GM18861 (cell line): ENCODE measurements around the gene NTF3.

Experiments used
- ATAC-seq: cut with Tn5 transposase; IDR thresholded peaks from one replicate; pipeline ENCODE4 v1.9.1; 2021; ENCODE audit not compliant: unreplicated experiment

NTF3 gene

DNA sequence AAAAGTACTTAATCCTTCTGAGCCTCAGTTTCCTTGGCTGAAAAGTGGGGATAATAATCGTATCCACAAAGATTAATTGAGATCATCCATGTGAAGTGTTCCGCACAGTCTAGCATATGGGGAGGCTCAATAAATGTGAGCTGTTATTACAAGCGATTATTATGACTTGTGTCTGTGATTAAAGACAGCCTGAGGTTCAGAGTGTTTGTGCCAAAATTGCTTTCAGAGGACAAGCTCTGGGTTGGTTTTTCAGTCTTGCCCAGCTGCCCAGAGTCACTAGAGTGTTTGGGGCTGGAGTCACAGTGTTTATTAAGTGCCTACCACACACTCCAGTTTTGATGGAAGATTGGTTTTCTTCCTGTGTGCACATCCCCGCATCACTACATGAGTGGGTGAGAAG is 53.5 kb downstream of the NTF3 start:
- ATAC-seq, result no peak

DNA sequence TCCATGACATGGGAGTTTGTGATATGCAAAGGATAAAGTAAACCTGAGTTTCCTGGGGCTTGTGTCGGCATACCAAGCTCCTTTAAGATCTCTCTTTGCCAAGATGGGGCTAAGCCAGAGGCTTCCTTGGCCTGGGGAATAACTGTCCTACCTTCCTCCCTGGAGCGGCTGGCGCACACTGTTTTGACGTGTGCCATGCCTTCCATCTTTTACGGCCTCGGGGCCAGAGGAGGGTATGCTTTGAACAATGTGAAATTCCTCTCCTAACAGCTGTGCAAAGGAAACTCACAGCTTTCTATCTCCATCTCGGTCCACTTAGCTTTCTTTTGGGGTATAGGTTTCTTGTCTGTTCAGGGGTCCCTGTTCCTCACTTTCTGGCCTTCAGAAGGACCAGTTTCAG is 55.2 kb downstream of the NTF3 start:
- ATAC-seq, result no peak

DNA sequence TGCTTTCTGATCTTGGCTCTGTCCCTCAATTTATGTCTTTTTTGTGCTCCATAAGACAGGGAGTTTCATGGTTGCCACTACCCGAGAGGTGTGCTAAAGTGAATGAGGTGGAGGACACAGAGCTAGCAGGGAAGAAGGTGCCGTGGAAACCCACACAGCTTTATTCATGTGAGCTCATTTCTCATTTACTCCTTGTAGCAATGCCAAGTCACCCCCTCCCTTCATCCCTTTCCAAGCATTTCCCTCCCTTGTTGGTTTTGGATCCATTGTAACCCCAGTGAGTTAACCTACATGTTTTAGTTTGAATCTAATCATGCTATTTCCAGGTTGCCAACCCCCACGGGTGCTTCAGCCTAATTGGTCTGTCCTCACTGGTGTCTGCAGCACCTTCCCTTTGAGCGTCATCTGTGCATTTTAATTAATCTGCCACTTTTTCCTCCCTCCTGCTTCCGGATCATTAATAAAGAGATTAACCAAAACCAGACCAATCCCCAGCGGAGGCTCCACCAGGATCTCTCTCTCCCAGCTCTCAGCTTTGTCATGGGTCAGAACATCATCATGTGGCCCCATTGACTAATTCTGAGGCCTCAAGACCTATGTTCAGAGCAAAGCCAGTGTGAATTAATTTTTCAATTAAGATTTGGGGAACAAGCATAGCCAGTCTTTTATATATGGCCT is 56.2 kb downstream of the NTF3 start:
- no peak for ATAC-seq

DNA sequence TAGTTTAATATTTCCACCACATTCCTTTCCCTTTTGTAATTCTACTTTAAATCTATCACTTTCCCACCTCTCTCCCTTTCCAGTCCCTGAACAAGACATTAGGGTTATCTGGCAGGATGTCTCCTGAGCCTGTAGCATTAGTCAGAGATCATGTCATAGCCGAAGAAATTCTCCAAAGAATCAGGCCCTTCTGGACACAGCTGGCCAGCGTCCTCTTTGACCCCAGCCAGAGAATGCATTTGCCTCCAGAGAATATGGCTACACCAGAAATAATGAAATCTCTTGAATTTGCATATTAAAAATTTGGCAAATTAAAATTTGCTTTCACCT is 56.7 kb downstream of the NTF3 start:
- no peak for ATAC-seq

DNA sequence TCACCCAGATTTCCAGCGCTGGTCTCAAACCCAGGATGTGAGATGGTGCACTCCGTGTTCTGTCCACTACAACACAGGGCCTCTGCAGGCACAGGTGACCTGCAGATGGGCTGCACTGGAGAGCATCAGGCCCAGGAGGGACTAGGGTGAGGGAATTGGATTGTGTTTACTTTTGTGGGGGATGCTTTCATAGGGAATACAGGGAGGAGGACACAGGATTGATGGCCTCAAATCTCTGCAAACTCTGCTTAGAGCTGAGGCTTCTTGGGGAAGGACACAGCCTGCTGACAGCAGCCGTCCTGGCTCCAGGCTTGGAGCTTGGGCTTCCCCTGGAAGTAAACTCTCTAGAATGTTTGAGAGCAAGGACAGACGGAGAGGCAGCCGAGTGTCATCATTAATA is 57.1 kb downstream of the NTF3 start:
- ATAC-seq, result no peak

DNA sequence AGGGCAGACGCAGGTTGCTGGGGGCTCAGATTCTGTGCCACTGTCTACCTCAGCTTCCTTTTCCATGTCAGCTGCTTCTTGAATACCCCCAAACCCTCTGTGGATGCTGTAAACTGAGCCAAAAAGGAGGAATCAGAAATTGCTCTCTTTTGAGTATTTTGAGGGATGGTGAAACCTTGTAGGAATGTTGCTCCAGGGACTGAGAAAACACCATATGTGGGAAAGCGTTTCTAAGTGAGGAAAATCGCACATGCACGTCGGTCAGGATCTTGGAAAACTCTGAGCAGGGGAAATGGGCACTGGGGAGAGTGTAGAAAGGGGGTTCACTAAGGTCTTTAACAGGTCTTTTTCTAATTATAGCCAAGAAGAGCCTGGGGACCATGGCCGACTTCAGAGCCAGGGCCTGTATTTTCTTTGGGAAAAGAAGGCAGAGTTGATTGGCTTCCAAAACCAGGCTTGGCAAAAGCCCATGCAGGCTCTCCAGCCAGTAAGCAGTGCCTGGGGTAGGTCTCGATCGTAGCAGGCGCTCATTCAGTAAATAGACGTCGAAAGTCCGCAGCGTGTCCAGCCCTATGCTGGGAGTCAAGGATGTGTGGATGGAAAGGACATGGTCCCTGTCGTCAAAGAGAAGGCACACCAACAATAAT is 58.0 kb downstream of the NTF3 start:
- ATAC-seq, result no peak

DNA sequence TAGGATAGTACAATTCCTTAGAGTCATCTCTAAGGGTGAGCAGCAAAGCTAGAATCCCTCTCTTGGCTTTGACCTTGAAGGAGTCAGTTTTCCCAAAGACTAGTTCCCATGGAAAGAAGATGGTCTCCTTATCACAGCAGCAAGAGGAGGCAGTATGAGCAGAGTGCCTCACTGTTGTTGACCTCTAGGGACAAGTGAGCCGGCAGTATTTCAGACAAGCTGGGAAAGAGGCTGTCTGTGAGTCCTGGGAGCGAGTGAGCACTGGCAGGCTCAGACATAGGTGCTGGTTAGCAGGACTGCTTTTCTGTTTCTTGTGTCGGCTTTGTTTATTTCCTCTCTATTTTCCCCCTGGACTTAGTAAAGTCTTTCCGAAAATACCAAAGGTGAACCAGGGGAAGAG is 60.7 kb downstream of the NTF3 start:
- ATAC-seq, result no peak

DNA sequence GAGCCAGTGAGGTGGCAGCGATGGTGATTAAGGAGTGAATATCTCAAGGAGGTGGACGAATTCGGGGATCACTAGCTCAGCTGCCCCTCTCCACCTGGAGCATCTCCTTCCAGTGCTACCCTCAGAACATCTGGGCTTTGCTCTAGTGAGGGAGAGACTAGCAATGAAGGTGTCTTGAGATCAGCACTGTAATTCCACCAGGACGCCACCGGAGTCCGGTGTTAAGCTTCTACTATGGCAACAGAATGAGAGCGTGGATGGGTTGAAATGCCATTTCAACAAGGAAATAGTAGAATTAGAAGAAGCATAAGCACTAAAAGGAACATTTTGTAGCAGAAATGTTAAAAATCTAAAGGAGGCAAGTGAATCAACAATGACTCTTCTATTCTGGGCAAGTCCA is 61.1 kb downstream of the NTF3 start:
- no peak for ATAC-seq

DNA sequence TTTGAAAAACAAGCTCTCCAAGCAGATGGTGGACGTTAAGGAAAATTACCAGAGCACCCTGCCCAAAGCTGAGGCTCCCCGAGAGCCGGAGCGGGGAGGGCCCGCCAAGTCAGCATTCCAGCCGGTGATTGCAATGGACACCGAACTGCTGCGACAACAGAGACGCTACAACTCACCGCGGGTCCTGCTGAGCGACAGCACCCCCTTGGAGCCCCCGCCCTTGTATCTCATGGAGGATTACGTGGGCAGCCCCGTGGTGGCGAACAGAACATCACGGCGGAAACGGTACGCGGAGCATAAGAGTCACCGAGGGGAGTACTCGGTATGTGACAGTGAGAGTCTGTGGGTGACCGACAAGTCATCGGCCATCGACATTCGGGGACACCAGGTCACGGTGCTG is 62.4 kb downstream of the NTF3 start:
- no peak for ATAC-seq

DNA sequence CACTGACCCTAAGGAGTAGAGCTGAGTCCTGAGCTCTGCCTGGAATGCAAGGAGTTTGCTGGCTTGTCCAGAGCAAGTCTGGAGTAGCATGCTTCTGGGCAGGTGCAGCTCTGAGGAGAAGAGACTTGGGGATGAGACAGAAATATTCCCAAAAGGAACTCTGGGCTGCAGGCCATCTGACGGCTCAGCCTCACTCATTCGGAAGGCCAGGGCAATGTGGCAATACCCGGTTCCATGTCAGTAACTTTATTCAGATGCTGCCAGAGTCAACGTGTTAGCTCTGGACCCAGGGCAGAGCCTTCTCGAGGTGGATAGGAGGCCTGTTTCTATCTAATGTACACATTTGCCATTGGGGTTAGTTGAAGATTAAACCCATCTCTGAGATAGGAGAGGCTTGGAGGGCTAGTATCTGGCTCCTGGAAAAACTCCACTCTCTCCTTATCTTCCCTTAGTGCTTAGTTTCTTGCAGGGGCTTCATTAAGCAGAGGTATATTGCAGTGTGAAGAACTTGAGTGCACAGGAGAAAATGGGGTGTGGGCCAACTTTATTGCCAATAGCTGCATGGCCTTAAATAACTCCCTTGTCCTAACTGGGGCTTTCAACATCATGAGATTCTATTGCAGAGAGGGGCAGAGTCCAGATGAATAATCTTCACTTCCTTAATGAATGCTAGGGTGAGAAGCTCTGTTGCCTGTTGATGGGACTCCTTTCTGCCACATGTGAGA is 65.6 kb downstream of the NTF3 start:
- no peak for ATAC-seq

DNA sequence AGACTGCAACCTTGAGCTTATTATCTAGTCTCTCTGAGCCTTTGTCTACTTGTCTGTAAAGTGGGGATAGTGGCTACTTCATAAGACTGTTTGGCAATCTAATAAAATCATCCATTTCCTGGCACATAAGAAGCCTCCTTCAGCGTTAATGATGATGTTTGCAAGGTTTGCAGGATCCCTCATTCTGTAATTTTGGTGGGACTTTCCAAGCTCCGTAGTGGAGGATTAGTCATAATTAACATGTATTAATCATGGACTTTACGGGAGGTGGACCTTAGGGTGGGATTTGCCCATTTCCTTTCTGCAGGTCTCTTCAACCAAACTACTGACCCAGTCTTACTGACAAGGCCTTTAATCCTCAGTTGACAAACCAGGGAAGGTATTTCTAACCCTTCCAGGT is 66.2 kb downstream of the NTF3 start:
- no peak for ATAC-seq

DNA sequence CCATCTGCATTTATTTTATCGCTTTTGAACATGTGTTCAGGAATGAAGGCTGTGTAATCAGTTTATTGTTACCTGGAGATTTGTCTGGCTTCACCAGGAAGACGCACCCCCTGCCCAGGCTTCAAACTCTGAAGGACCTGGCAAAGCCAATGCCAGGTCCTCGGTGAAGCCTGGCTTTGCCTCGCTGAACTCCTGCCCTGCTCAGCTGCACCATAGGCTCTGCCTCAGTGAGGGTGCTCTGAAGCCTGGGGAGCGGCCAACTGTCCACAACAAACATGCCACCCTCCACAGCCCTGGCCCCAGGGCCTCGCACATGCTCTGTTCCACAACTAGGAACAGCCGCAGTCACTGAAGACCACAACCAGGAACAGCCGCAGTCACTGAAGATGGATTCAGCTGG is 66.9 kb downstream of the NTF3 start:
- ATAC-seq, result no peak

DNA sequence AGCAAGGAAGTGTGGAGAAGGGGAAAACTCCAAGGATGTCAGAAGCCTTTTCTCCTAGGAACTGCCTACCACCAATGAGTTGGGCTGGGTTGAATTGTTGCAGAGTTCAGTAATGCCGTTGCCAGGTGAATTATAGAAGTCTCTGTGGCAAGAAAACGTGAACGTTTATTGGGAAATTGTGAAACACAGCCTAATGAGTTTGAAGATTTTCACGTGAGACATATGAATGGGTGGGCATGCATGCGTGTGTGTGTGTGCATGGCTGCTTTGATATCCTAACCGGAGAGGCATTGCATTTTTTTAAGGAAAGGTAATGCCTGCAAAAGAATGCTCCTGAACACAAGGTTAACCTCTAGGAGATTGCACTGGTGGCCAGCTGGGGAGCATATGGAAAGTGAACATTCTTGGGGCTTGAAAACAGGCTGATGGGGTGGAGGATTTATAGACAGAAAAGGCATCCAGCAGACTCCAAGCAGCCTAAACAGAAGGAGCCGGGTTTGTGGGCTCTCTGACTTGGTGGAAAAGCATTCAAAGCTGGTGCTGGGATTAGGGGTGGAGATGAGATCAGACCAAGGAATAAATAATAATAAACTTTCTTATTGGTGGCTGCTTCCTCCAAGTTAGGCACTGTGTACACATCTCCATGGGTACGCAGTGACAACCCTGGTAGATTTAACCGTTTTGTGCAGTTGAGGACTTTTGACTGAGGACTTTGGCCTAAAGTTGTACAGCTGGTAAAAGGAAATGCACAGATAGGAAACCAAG is 67.8 kb downstream of the NTF3 start:
- no peak for ATAC-seq

DNA sequence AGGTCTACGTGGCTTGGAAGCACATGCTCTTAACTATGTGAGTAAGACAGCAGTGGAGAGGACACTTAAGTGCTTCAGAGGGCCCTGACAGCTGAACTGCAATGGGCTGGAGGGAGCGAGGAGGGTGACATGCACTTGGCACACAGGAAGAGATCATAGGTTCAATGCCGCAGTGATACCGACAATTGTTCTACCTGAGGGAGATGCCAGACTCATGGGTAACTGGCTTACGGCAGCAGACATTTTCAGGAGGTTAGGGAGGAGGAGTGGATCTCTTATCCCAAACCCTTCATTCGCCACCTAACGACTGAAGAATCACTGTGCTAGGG is 68.4 kb downstream of the NTF3 start:
- no peak for ATAC-seq

DNA sequence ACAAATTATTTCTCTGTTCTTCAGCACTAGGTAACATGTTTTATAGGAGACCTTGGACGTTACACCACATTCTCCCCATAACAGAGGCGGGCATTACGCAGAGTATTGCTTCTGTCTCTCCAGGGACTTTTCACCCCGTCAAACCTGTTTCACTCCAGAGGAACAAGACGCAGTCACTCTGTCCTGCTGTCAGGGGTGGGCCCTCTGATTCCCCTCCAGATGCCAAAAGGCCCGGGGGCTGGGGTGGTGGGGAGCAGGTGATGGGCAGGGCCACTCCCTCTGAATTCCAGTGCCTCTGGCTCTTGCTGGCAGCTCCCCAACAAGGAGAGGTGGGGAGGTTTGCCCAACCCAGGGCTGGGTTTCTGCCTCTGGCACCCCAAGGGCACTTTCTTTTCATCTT is 71.9 kb downstream of the NTF3 start:
- no peak for ATAC-seq

DNA sequence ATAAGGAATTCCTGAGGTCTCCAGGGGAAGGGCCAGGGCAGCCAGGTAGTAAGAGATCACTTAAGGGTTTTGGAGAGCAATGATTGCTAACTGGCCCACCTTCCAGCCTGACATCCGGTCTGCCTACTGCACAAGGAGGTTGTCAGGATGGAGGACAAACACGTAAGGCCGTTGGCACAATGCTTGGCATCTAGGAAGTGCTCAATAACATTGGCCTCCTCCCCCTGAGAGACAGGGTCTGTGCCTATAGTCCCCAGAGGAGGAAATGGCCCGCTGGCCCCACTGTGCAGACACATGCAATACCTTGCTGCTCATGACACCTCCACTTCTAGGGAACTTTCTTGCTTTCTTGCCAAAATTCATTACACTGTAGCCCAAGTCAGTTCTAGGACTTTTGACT is 73.2 kb downstream of the NTF3 start:
- no peak for ATAC-seq

DNA sequence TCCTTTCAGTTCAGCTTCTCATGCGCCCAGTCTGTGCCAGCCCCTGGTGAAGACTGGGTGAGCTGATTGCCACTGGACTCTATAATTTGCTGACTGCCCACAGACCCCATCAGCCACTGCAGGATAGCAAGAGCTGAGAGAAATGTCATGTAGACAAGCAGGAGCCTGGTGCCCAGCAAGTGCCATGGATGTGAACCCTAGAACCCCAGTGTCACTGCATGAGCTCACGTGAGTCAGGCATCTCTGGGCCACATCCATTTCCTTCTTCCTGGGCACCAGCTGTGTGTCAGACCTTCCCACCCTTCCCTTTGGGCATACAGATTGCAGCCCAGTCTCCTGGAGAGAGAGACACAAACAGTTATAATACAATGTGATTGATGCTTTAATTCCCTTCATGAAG is 73.8 kb downstream of the NTF3 start:
- no peak for ATAC-seq

DNA sequence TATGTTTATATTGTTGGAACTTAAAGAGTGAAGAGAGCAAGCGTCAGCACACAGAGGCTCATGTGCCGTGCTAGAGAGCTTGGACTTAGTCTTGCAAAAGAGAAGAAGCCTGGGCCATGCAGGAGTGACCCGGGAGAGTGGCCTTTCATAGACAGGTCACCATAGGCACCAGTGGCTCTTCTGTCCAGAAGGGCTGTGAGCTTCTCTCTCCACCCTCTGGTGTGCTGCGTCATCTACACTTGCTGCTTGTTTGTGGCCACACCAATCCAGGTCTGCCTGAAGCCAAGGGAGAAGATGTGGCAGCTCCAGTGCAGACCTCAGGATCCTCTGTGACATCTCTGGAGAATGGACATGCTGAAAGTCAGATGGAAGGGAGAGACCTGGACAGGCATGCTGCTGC is 74.4 kb downstream of the NTF3 start:
- ATAC-seq, result no peak

DNA sequence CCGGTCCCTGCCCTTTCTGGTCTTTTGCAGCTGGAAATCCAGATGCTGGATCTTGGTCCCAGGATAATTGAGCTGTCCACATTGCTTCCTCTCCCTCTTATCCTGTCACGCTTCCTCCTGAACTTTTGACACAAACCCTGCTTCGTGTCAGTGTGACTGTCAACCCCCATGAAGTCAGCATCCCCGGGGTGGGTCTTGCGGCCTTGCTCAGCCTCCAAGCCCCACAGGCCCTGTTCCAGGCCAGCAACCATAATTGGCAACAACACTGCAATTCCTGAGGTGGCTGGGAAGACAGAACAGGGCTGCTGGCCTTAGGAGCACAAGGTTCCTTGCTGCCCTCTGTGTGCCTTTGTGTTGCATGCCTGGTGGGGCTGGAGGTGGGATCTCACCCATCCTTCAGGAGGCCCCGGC is 74.9 kb downstream of the NTF3 start:
- no peak for ATAC-seq

DNA sequence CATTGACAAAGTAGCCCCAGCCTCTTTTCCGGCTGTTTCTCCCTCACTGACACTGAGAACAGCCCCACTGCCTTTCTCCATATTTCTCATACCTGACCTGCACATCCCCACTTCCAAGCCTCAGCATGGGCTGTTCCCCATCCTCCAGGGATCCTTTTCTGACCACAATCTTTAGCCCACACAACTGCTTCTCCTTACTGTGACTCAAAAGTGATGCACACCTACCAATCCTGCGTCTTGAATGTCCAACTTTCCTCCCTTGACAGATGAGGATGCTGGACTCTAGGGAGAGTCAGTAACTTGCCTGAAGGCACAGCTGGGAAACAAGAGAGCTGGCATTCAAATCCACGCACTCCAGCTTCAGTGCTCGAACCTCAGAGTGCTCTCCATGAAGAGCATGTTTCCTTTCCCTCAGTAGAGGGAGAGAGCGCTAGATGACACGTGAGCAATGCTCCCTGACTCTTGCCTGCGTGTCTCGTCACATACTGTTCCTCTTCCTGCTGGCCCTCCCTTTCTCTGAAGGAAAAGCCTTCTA is 75.6 kb downstream of the NTF3 start:
- no peak for ATAC-seq

DNA sequence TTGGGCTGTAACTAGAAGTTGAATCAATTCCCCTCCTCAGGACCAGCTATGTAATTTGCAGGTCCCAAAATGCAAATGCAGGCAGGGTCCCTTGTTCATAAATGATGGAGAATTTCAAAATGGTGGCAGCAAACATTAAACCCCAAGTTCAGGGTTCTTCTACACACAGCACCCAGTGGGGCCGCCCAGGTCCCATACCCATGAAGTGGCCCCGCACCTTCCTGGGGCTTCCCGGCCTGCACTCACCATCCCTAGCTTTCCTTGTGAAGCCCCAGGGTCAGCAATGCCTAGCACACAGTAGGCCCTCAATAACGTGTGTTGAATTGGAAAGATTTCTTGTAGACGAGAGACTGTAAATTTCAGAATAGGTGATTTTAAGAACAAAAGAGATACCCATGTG is 76.0 kb downstream of the NTF3 start:
- ATAC-seq, result no peak

DNA sequence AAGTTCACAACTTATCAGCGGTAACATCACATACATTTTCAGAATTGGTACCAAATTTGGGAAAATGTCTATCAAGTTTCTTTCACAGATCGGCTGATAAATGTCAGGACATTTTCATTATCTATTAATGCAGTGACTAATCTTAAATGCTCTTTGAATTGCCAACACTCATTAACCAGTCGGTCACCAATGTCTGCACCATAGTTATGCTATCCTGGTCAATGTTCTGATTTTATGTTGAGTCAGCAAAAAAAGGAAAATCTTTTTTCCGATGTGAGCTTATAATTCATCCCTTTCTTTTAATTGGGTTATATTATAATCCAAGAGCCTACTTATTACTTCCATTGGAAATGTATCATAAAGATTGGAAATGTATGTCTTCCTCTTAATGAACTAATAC is 77.2 kb downstream of the NTF3 start:
- ATAC-seq, result no peak
